HK-2 (cell line): ENCODE results near the gene UTF1.

Experiments used
- DNase-seq: peaks from one replicate; pipeline ENCODE4 v3.0.0-alpha.2; 2018; ENCODE audit not compliant: unreplicated experiment

Gene UTF1

GRCh38 chr10:133230044-133230361 is at the start of gene UTF1:
UTF1 (plus strand) TSS chr10:133230217; CDS start chr10:133230289, 72 bp downstream.
- DNase-seq = no peak

- DNase-seq = no peak
Measured at GRCh38 chr10:133180965-133181639, 48.9 kb upstream of the UTF1 start.

- no peak for DNase-seq
Measured at GRCh38 chr10:133182190-133182589, 47.8 kb upstream of the UTF1 start.

GRCh38 chr10:133182791-133183645 is 47.0 kb upstream of the UTF1 start:
- DNase-seq = no peak

GRCh38 chr10:133183646-133184378 is 46.2 kb upstream of the UTF1 start:
- DNase-seq = no peak

GRCh38 chr10:133184591-133185244 is 45.3 kb upstream of the UTF1 start:
- DNase-seq = no peak

- no peak for DNase-seq
Measured at GRCh38 chr10:133185421-133185820, 44.6 kb upstream of the UTF1 start.

GRCh38 chr10:133185916-133186315 is 44.1 kb upstream of the UTF1 start:
- no peak for DNase-seq

- no peak for DNase-seq
Measured at GRCh38 chr10:133186416-133187090, 43.5 kb upstream of the UTF1 start.

GRCh38 chr10:133187091-133187905 is 42.7 kb upstream of the UTF1 start:
- DNase-seq = no peak

GRCh38 chr10:133187906-133188681 is 41.9 kb upstream of the UTF1 start:
- DNase-seq = no peak

GRCh38 chr10:133189256-133189655 is 40.8 kb upstream of the UTF1 start:
- no peak for DNase-seq

GRCh38 chr10:133189726-133190125 is 40.3 kb upstream of the UTF1 start:
- no peak for DNase-seq

- no peak for DNase-seq
Measured at GRCh38 chr10:133190225-133190624, 39.8 kb upstream of the UTF1 start.

GRCh38 chr10:133191651-133192050 is 38.4 kb upstream of the UTF1 start:
- DNase-seq = no peak

- no peak for DNase-seq
Measured at GRCh38 chr10:133194151-133194550, 35.9 kb upstream of the UTF1 start.

GRCh38 chr10:133195096-133195495 is 34.9 kb upstream of the UTF1 start:
- DNase-seq = no peak

GRCh38 chr10:133195611-133196010 is 34.4 kb upstream of the UTF1 start:
- no peak for DNase-seq

- DNase-seq = no peak
Measured at GRCh38 chr10:133196221-133196915, 33.6 kb upstream of the UTF1 start.
